K562 (cell line): ENCODE measurements around the gene TMEM184B.

Experiments used
- EP300 ChIP-seq: IDR thresholded peaks from 2 replicates; pipeline ENCODE4 v1.6.1; 2012; ENCODE audit warnings: low read length, improper control_type of control experiment
- EP400 ChIP-seq: fragments of 450-650 bp; IDR thresholded peaks from 2 replicates; pipeline ENCODE4 v1.6.1; 2017; ENCODE audit warnings: antibody characterized with exemption, mild to moderate bottlenecking, moderate library complexity
- FOS ChIP-seq: IDR thresholded peaks from 3 replicates; pipeline ENCODE4 v1.6.1; 2011; ENCODE audit not compliant: insufficient read length; ENCODE audit errors: extremely low read depth
- KAT7 ChIP-seq: sonication (generic); formaldehyde crosslinking; IDR thresholded peaks from 2 replicates; pipeline ENCODE4 v1.8.0; 2022; ENCODE audit warnings: missing genetic modification reagents, mild to moderate bottlenecking, borderline replicate concordance
- TAF1 ChIP-seq: IDR thresholded peaks from 2 replicates; pipeline ENCODE4 v1.6.1; 2011; ENCODE audit warnings: mild to moderate bottlenecking, low read length, moderate library complexity; ENCODE audit not compliant: insufficient read depth, control insufficient read depth, severe bottlenecking; ENCODE audit errors: extremely low read depth
- ZFP1 ChIP-seq: fragments of 450-650 bp; formaldehyde crosslinking; IDR thresholded peaks from 2 replicates; pipeline ENCODE4 v1.4.0; 2020; ENCODE audit warnings: mild to moderate bottlenecking, mixed read lengths
- TF ChIP-seq, protein P1 (sequence below): sonication (generic); formaldehyde crosslinking; IDR thresholded peaks from 2 replicates; pipeline ENCODE4 v1.8.1; 2022; ENCODE audit warnings: missing genetic modification reagents

- no peak for TF ChIP-seq KAT7 (CRISPR knock-in tag)
- TF ChIP-seq FOS: no peak
- no peak for TF ChIP-seq EP400
- no peak for TF ChIP-seq EP300
- TF ChIP-seq ZFP1 (CRISPR knock-in tag): no peak
- TF ChIP-seq, protein P1, sequence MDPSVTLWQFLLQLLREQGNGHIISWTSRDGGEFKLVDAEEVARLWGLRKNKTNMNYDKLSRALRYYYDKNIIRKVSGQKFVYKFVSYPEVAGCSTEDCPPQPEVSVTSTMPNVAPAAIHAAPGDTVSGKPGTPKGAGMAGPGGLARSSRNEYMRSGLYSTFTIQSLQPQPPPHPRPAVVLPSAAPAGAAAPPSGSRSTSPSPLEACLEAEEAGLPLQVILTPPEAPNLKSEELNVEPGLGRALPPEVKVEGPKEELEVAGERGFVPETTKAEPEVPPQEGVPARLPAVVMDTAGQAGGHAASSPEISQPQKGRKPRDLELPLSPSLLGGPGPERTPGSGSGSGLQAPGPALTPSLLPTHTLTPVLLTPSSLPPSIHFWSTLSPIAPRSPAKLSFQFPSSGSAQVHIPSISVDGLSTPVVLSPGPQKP (CRISPR knock-in tag): no peak
- no peak for TF ChIP-seq TAF1
These were observed 9.6 kb upstream of the TMEM184B start for GRCh38 chr22:38282397-38282796.
